Immature natural killer cell (primary cell): ENCODE data around the gene SLC16A7. TPM values are rescaled to one million over a fixed set of nuclear protein-coding genes. Genes with fewer than 3 reads are reported as not detected.
A peak's percentile ranks its signal among the peaks of the same experiment; 100 is the strongest.

Experiments
- DNase-seq, 3 donors: peaks; one replicate each; pipeline ENCODE4 v3.0.0; 2022; ENCODE audit warnings: mixed read lengths in 1 of 3
- H3K27ac Mint-ChIP-seq, 6 donors: one replicate each; pipeline ENCODE4 v1.8.0; 2020; ENCODE audit warnings: mixed read lengths in 6 of 6, mild to moderate bottlenecking in 5 of 6, inconsistent platforms in 4 of 6, moderate library complexity in 3 of 6
- H3K27me3 Mint-ChIP-seq, 3 donors: one replicate each; pipeline ENCODE4 v1.8.0; 2020 to 2021; ENCODE audit warnings: low read depth in 3 of 3, mild to moderate bottlenecking in 3 of 3, mixed read lengths in 3 of 3, moderate library complexity in 3 of 3, inconsistent platforms in 1 of 3
- H3K36me3 Mint-ChIP-seq, 3 donors: one replicate each; pipeline ENCODE4 v1.8.0; 2020; ENCODE audit warnings: mixed read lengths in 3 of 3, inconsistent platforms in 2 of 3, mild to moderate bottlenecking in 2 of 3
- H3K4me1 Mint-ChIP-seq, 2 donors: one replicate each; pipeline ENCODE4 v1.8.0; 2020; ENCODE audit warnings: inconsistent platforms in 2 of 2, mild to moderate bottlenecking in 2 of 2, mixed read lengths in 2 of 2, moderate library complexity in 1 of 2
- H3K4me3 Mint-ChIP-seq, 5 donors: one replicate each; pipeline ENCODE4 v1.8.0; 2020; ENCODE audit warnings: mild to moderate bottlenecking in 5 of 5, mixed read lengths in 5 of 5, inconsistent platforms in 3 of 5, moderate library complexity in 3 of 5
- H3K9me3 Mint-ChIP-seq, 6 donors: one replicate each; pipeline ENCODE4 v1.8.0; 2020; ENCODE audit warnings: mild to moderate bottlenecking in 6 of 6, mixed read lengths in 6 of 6, inconsistent platforms in 4 of 6, moderate library complexity in 3 of 6
- polyA plus RNA-seq, 3 donors: library from polyadenylated mRNA; unstranded; fragments of 300-500 nt; fragmentation: Illumina TruSeq; gene quantifications; one replicate each; pipeline ENCODE4 v1.2.3, GENCODE V29; 2021

SLC16A7 gene
- polyA plus RNA-seq, 3 donors from 2014 or later = 16.1 to 24.3 (median 18.3) TPM

GRCh38 chr12:59708484-59708883, 112.7 kb downstream of the SLC16A7 start:
- no peaks in the 10 kb centered on the region for H3K9me3 Mint-ChIP-seq
- no peak overlapping the region for H3K4me3 Mint-ChIP-seq
- no peak for DNase-seq
- H3K36me3 Mint-ChIP-seq = peaks cover under 1 to 5% (median 2%) of the 10 kb centered on the region in 3 donors
- peaks cover 5 to 17% of the 10 kb centered on the region in 2 donors for H3K4me1 Mint-ChIP-seq
- peak overlapping the region in 2 of 6 donors; percentile 1 to 18 for H3K27ac Mint-ChIP-seq
- no peaks in the 10 kb centered on the region for H3K27me3 Mint-ChIP-seq

- no peak for DNase-seq
- Mint-ChIP-seq H3K4me1 (peaks cover 13 to 34% of the 10 kb centered on the region in 2 donors), H3K4me3 (no peak overlapping the region), H3K36me3 (peaks cover 5 to 9% (median 8%) of the 10 kb centered on the region in 3 donors), H3K9me3 (no peaks in the 10 kb centered on the region), H3K27me3 (peaks cover 0 to 2% (median 0%) of the 10 kb centered on the region in 3 donors), H3K27ac (no peak overlapping the region)
These were observed 114.3 kb downstream of the SLC16A7 start for GRCh38 chr12:59710004-59710628.

GRCh38 chr12:59710964-59711363, 115.1 kb downstream of the SLC16A7 start:
- H3K4me1 Mint-ChIP-seq = peaks cover 13 to 31% of the 10 kb centered on the region in 2 donors
- peak overlapping the region in 1 of 6 donors; percentile 62 for H3K27ac Mint-ChIP-seq
- peaks cover 5 to 9% (median 8%) of the 10 kb centered on the region in 3 donors for H3K36me3 Mint-ChIP-seq
- no peak overlapping the region for H3K4me3 Mint-ChIP-seq
- H3K27me3 Mint-ChIP-seq = peaks cover 0 to 2% (median 0%) of the 10 kb centered on the region in 3 donors
- no peaks in the 10 kb centered on the region for H3K9me3 Mint-ChIP-seq
- DNase-seq = no peak

- Mint-ChIP-seq H3K27me3 (peaks cover 0 to 2% (median 0%) of the 10 kb centered on the region in 3 donors), H3K4me3 (no peak overlapping the region), H3K4me1 (peaks cover 13 to 33% of the 10 kb centered on the region in 2 donors), H3K27ac (no peak overlapping the region), H3K9me3 (no peaks in the 10 kb centered on the region), H3K36me3 (peaks cover 5 to 9% (median 8%) of the 10 kb centered on the region in 3 donors)
- DNase-seq = no peak
These were observed 119.6 kb downstream of the SLC16A7 start for GRCh38 chr12:59715434-59715833.

- peaks cover 12 to 33% of the 10 kb centered on the region in 2 donors for H3K4me1 Mint-ChIP-seq
- H3K27me3 Mint-ChIP-seq = peaks cover 0 to 2% (median 0%) of the 10 kb centered on the region in 3 donors
- DNase-seq = no peak
- peak overlapping the region in 2 of 6 donors; percentile 2 to 23 for H3K27ac Mint-ChIP-seq
- peaks cover under 1 to 8% (median 6%) of the 10 kb centered on the region in 3 donors for H3K36me3 Mint-ChIP-seq
- no peaks in the 10 kb centered on the region for H3K9me3 Mint-ChIP-seq
- no peak overlapping the region for H3K4me3 Mint-ChIP-seq
These were observed 120.2 kb downstream of the SLC16A7 start for GRCh38 chr12:59716043-59716442.

GRCh38 chr12:59717436-59717835, 121.6 kb downstream of the SLC16A7 start:
- H3K4me3 Mint-ChIP-seq = no peak overlapping the region
- H3K4me1 Mint-ChIP-seq = peaks cover 10 to 33% of the 10 kb centered on the region in 2 donors
- no peak for DNase-seq
- H3K27ac Mint-ChIP-seq = no peak overlapping the region
- no peaks in the 10 kb centered on the region for H3K9me3 Mint-ChIP-seq
- H3K27me3 Mint-ChIP-seq = peaks cover 0 to 2% (median 0%) of the 10 kb centered on the region in 3 donors
- peaks cover 0 to 8% (median 6%) of the 10 kb centered on the region in 3 donors for H3K36me3 Mint-ChIP-seq

- H3K36me3 Mint-ChIP-seq = no peaks in the 10 kb centered on the region
- no peak overlapping the region for H3K4me3 Mint-ChIP-seq
- no peak for DNase-seq
- peaks cover 4 to 18% of the 10 kb centered on the region in 2 donors for H3K4me1 Mint-ChIP-seq
- H3K9me3 Mint-ChIP-seq = no peaks in the 10 kb centered on the region
- H3K27ac Mint-ChIP-seq = no peak overlapping the region
- H3K27me3 Mint-ChIP-seq = no peaks in the 10 kb centered on the region
These were observed 123.9 kb downstream of the SLC16A7 start for GRCh38 chr12:59719701-59720100.

GRCh38 chr12:59723520-59723919, 127.7 kb downstream of the SLC16A7 start:
- DNase-seq = no peak
- H3K27ac Mint-ChIP-seq = no peak overlapping the region
- H3K4me3 Mint-ChIP-seq = no peak overlapping the region
- peaks cover 0 to 4% (median 0%) of the 10 kb centered on the region in 3 donors for H3K36me3 Mint-ChIP-seq
- H3K4me1 Mint-ChIP-seq = peaks cover 0 to 23% of the 10 kb centered on the region in 2 donors
- H3K27me3 Mint-ChIP-seq = no peaks in the 10 kb centered on the region
- H3K9me3 Mint-ChIP-seq = no peaks in the 10 kb centered on the region

GRCh38 chr12:59724011-59724695, 128.3 kb downstream of the SLC16A7 start:
- Mint-ChIP-seq H3K36me3 (peaks cover 0 to 4% (median 0%) of the 10 kb centered on the region in 3 donors), H3K9me3 (no peaks in the 10 kb centered on the region), H3K4me3 (no peak overlapping the region), H3K4me1 (peaks cover 0 to 17% of the 10 kb centered on the region in 2 donors), H3K27me3 (no peaks in the 10 kb centered on the region), H3K27ac (no peak overlapping the region)
- no peak for DNase-seq

- Mint-ChIP-seq H3K4me1 (peaks cover 21 to 30% of the 10 kb centered on the region in 2 donors), H3K27ac (peak overlapping the region in 1 of 6 donors; percentile 40), H3K36me3 (peaks cover 0 to 5% (median 0%) of the 10 kb centered on the region in 3 donors), H3K9me3 (no peaks in the 10 kb centered on the region), H3K4me3 (no peak overlapping the region), H3K27me3 (peaks cover 0 to 6% (median 0%) of the 10 kb centered on the region in 3 donors)
- DNase-seq = no peak
These were observed 137.4 kb downstream of the SLC16A7 start for GRCh38 chr12:59733200-59733599.

- Mint-ChIP-seq H3K27me3 (peaks cover 0 to 6% (median 0%) of the 10 kb centered on the region in 3 donors), H3K27ac (peak overlapping the region in 1 of 6 donors; percentile 27), H3K4me1 (peaks cover 25 to 34% of the 10 kb centered on the region in 2 donors), H3K4me3 (no peak overlapping the region), H3K9me3 (no peaks in the 10 kb centered on the region), H3K36me3 (peaks cover 0 to 5% (median 0%) of the 10 kb centered on the region in 3 donors)
- DNase-seq = no peak
These were observed 138.5 kb downstream of the SLC16A7 start for GRCh38 chr12:59734371-59734770.

GRCh38 chr12:59735231-59735630, 139.4 kb downstream of the SLC16A7 start:
- Mint-ChIP-seq H3K27me3 (peaks cover 0 to 6% (median 0%) of the 10 kb centered on the region in 3 donors), H3K27ac (peak overlapping the region in 2 of 6 donors; percentile 27 to 36), H3K9me3 (no peaks in the 10 kb centered on the region), H3K4me3 (no peak overlapping the region), H3K4me1 (peaks cover 25 to 34% of the 10 kb centered on the region in 2 donors), H3K36me3 (peaks cover 0 to 5% (median 0%) of the 10 kb centered on the region in 3 donors)
- no peak for DNase-seq

- Mint-ChIP-seq H3K4me3 (no peak overlapping the region), H3K4me1 (peaks cover 25 to 37% of the 10 kb centered on the region in 2 donors), H3K36me3 (peaks cover 0 to 5% (median 0%) of the 10 kb centered on the region in 3 donors), H3K9me3 (no peaks in the 10 kb centered on the region), H3K27me3 (peaks cover 0 to 6% (median 0%) of the 10 kb centered on the region in 3 donors), H3K27ac (peak overlapping the region in 3 of 6 donors; percentile 32 to 70 (median 56))
- no peak for DNase-seq
These were observed 140.5 kb downstream of the SLC16A7 start for GRCh38 chr12:59736359-59736758.

- H3K9me3 Mint-ChIP-seq = no peaks in the 10 kb centered on the region
- H3K27me3 Mint-ChIP-seq = peaks cover 0 to 6% (median 0%) of the 10 kb centered on the region in 3 donors
- DNase-seq = no peak
- peaks cover 0 to 5% (median 0%) of the 10 kb centered on the region in 3 donors for H3K36me3 Mint-ChIP-seq
- H3K4me3 Mint-ChIP-seq = no peak overlapping the region
- peaks cover 25 to 41% of the 10 kb centered on the region in 2 donors for H3K4me1 Mint-ChIP-seq
- peak overlapping the region; percentile 16 to 70 (median 63) for H3K27ac Mint-ChIP-seq
These were observed 141.0 kb downstream of the SLC16A7 start for GRCh38 chr12:59736786-59737185.
